ENCODE measurements around the gene PRR12. TPM values are rescaled to one million over a fixed set of nuclear protein-coding genes. Genes with fewer than 3 reads are reported as not detected.

The PRR12 gene
- total RNA-seq, 1 donor, result 2.2 TPM

DNA sequence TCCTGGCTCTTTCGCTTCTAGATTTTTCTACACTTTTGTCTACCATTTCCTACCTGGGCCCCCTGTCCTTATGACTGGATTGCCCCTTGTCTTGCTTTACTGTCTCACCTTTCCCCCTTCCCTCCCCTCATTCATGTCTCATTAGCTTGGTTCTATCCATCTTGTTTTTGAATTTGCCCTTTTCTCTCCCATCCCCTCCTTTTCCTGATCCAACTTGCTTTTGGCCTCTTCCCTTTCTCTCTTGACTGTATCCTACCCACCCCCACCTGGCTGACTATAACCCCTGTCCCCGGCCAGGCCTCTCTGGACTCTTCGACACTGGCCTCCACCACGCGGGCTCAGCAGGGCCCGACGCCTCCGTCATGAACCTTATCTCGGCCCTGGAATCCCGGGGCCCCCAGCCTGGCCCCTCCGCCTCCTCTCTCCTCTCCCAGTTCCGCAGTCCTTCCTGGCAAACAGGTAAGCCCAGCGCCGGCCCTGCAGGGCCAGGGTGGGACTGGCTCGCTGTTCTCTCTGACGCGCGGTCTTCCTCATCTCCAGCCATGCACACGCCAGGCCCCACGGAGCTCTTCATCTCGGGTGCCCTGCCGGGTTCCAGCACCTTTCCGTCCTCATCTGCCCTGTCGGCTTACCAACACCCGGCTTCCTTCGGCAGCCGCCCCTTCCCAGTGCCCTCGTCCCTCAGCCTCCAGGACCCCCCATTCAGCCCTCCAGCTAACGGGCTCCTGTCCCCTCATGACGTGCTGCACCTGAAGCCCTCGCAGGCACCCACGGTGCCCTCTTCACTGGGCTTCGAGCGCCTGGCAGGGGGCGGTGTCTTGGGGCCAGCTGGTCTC, 3.4 kb downstream of the PRR12 start:
- Histone ChIP-seq H3K4me3 (ENCODE audit: insufficient read depth, low read length) (no peak overlapping the region), H3K27me3 (ENCODE audit: insufficient read depth, low read length) (no peaks in the 10 kb centered on the region), H3K36me3 (ENCODE audit: insufficient read depth, low read length) (peaks cover 32% of the 10 kb centered on the region), H4K20me1 (ENCODE audit: insufficient read depth, low read length) (peaks cover 25% of the 10 kb centered on the region), H3K4me2 (ENCODE audit: insufficient read depth, low read length) (peak overlapping the region; percentile 90), H3K9me3 (ENCODE audit: low read depth, low read length) (no peaks in the 10 kb centered on the region), H3K27ac (ENCODE audit: low read depth, low read length) (no peak overlapping the region), H3K79me2 (ENCODE audit: insufficient read depth, low read length) (peaks cover 54% of the 10 kb centered on the region), H3K4me1 (ENCODE audit: insufficient read depth, low read length) (peaks cover 22% of the 10 kb centered on the region), H2AFZ (ENCODE audit: low read length) (no peak overlapping the region)
- TF ChIP-seq, protein P1, sequence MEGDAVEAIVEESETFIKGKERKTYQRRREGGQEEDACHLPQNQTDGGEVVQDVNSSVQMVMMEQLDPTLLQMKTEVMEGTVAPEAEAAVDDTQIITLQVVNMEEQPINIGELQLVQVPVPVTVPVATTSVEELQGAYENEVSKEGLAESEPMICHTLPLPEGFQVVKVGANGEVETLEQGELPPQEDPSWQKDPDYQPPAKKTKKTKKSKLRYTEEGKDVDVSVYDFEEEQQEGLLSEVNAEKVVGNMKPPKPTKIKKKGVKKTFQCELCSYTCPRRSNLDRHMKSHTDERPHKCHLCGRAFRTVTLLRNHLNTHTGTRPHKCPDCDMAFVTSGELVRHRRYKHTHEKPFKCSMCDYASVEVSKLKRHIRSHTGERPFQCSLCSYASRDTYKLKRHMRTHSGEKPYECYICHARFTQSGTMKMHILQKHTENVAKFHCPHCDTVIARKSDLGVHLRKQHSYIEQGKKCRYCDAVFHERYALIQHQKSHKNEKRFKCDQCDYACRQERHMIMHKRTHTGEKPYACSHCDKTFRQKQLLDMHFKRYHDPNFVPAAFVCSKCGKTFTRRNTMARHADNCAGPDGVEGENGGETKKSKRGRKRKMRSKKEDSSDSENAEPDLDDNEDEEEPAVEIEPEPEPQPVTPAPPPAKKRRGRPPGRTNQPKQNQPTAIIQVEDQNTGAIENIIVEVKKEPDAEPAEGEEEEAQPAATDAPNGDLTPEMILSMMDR (IDR thresholded peaks at IDR 0.05; ENCODE audit: extremely low read depth, low read depth, low read length), result no peak
- DNase-seq (ENCODE audit: insufficient read length, low spot score, missing footprints), result peak; percentile 71

DNA sequence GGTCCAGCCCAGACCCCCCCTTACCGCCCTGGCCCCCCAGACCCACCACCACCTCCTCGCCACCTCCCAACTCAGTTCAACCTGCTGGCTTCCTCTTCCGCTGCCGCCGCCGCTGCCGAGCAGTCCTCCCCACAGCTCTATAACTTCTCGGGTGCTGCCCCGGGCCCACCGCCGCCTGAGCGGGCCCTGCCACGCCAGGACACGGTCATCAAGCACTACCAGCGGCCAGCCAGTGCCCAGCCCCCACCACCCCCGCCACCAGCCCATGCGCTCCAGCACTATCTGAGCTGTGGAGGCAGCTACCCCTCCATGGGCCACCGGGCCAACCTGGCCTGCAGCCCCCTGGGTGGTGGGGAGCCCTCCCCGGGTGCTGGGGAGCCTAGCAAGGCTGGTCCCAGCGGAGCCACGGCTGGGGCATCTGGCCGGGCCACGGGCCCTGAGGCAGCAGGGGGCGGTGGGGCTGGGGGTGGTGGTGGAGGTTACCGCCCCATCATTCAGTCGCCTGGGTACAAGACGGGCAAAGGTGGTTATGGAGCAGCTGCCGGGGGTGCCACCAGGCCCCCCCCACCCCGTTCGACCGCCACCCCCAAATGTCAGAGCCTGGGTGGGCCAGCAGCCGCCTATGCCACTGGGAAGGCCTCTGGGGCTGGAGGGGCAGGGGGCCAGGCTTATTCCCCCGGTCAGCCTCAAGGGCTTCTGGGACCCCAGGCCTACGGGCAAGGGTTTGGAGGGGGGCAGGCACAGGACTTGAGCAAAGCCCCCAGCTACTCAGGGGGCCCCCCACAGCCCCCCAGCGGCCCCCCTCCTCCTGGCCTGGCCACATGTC, 4.2 kb downstream of the PRR12 start:
- peaks cover 62% of the 10 kb centered on the region for H3K79me2 ChIP-seq (ENCODE audit: insufficient read depth, low read length)
- H2AFZ ChIP-seq (ENCODE audit: low read length), result no peak overlapping the region
- no peak overlapping the region for H3K4me3 ChIP-seq (ENCODE audit: insufficient read depth, low read length)
- H3K9me3 ChIP-seq (ENCODE audit: low read depth, low read length), result no peaks in the 10 kb centered on the region
- TF ChIP-seq, protein P1 (IDR thresholded peaks at IDR 0.05; ENCODE audit: extremely low read depth, low read depth, low read length), result no peak
- no peak overlapping the region for H3K4me2 ChIP-seq (ENCODE audit: insufficient read depth, low read length)
- peak; percentile 73 for DNase-seq (ENCODE audit: insufficient read length, low spot score, missing footprints)
- peaks cover 39% of the 10 kb centered on the region for H3K36me3 ChIP-seq (ENCODE audit: insufficient read depth, low read length)
- peaks cover 21% of the 10 kb centered on the region for H3K4me1 ChIP-seq (ENCODE audit: insufficient read depth, low read length)
- no peaks in the 10 kb centered on the region for H3K27me3 ChIP-seq (ENCODE audit: insufficient read depth, low read length)
- no peak overlapping the region for H3K27ac ChIP-seq (ENCODE audit: low read depth, low read length)
- H4K20me1 ChIP-seq (ENCODE audit: insufficient read depth, low read length), result peaks cover 25% of the 10 kb centered on the region

DNA sequence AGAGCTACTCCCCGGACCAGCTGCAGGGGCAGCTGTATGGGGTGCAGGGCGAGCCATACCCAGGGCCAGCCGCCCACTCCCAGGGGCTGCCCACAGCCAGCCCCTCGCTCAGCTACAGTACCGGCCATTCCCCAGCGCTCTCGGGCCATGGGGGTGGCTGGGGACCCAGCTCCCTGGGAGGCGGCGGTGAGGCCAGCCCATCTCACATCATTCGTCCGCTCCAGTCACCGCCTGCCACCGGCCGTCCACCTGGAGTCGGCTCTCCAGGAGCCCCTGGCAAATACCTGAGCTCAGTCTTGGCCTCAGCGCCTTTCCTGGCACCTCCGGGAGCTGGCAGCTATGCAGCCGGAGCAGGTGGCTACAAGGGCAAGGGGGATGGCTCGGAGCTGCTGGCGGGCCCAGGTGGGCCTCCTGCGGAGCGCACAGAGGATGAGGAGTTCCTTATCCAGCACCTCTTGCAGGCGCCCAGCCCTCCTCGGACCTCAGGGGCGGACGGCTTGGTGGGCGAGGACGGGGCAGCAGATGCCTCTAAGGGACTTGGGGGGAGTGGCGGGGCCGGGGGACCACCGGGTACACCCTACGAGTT, 4.9 kb downstream of the PRR12 start:
- Histone ChIP-seq H4K20me1 (ENCODE audit: insufficient read depth, low read length) (peaks cover 25% of the 10 kb centered on the region), H3K36me3 (ENCODE audit: insufficient read depth, low read length) (peaks cover 44% of the 10 kb centered on the region), H3K4me2 (ENCODE audit: insufficient read depth, low read length) (no peak overlapping the region), H3K4me3 (ENCODE audit: insufficient read depth, low read length) (no peak overlapping the region), H3K4me1 (ENCODE audit: insufficient read depth, low read length) (peaks cover 15% of the 10 kb centered on the region), H3K9me3 (ENCODE audit: low read depth, low read length) (no peaks in the 10 kb centered on the region), H3K27me3 (ENCODE audit: insufficient read depth, low read length) (no peaks in the 10 kb centered on the region), H2AFZ (ENCODE audit: low read length) (no peak overlapping the region), H3K27ac (ENCODE audit: low read depth, low read length) (no peak overlapping the region), H3K79me2 (ENCODE audit: insufficient read depth, low read length) (peaks cover 68% of the 10 kb centered on the region)
- TF ChIP-seq, protein P1 (IDR thresholded peaks at IDR 0.05; ENCODE audit: extremely low read depth, low read depth, low read length), result no peak
- DNase-seq (ENCODE audit: insufficient read length, low spot score, missing footprints), result peak; percentile 66

All from osteoblast (primary cell).